DMS 273 (cell line): Measurements from ENCODE around the gene ANKRD2.
"Not testable (repeated sequence)": the region's sequence is repeated elsewhere in the genome, so short reads cannot be mapped to it uniquely, and the experiment has no call there.

Source experiments
- DNase-seq: peaks from one replicate; lab custom pipeline; 2025; ENCODE audit not compliant: unreplicated experiment; lab: John Stamatoyannopoulos, UW

ANKRD2 gene

GRCh38 chr10:97572214-97572989 is at the start of gene ANKRD2:
TSS of gene ANKRD2 (plus strand) at chr10:97572779. CDS start at chr10:97572789, 10 bp downstream.
- peak; percentile 84 for DNase-seq

- no peak for DNase-seq
Observed at GRCh38 chr10:97522937-97523336, 49.6 kb upstream of the ANKRD2 start.

GRCh38 chr10:97525086-97525485 is 47.5 kb upstream of the ANKRD2 start:
- no peak for DNase-seq

- DNase-seq = no peak
Observed at GRCh38 chr10:97525683-97526110, 46.9 kb upstream of the ANKRD2 start.

- not testable (repeated sequence) for DNase-seq
Observed at GRCh38 chr10:97528876-97529275, 43.7 kb upstream of the ANKRD2 start.

GRCh38 chr10:97529685-97530465 is 42.7 kb upstream of the ANKRD2 start:
- DNase-seq = no peak

- DNase-seq = no peak
Observed at GRCh38 chr10:97531401-97531986, 41.1 kb upstream of the ANKRD2 start.

GRCh38 chr10:97532935-97533671 is 39.5 kb upstream of the ANKRD2 start:
- peak; percentile 40 for DNase-seq

GRCh38 chr10:97533888-97534287 is 38.7 kb upstream of the ANKRD2 start:
- DNase-seq = no peak

GRCh38 chr10:97534746-97535367 is 37.7 kb upstream of the ANKRD2 start:
- DNase-seq = peak; percentile 63

- no peak for DNase-seq
Observed at GRCh38 chr10:97537186-97537869, 35.3 kb upstream of the ANKRD2 start.

- DNase-seq = no peak
Observed at GRCh38 chr10:97538411-97538810, 34.2 kb upstream of the ANKRD2 start.

- DNase-seq = no peak
Observed at GRCh38 chr10:97538839-97539238, 33.7 kb upstream of the ANKRD2 start.

GRCh38 chr10:97539523-97540200 is 32.9 kb upstream of the ANKRD2 start:
- no peak for DNase-seq

- peak; percentile 56 for DNase-seq
Observed at GRCh38 chr10:97540669-97541500, 31.7 kb upstream of the ANKRD2 start.

- DNase-seq = peak; percentile 86
Observed at GRCh38 chr10:97542169-97543024, 30.2 kb upstream of the ANKRD2 start.

GRCh38 chr10:97543025-97543546 is 29.5 kb upstream of the ANKRD2 start:
- DNase-seq = peak; percentile 81
